Retina (tissue), 1 donor: Measurements from ENCODE around the gene CAPN10.

ENCODE experiments used
- DNase-seq: peaks from one replicate; pipeline ENCODE4 v3.0.0-alpha.2; 2016

Gene CAPN10

DNA sequence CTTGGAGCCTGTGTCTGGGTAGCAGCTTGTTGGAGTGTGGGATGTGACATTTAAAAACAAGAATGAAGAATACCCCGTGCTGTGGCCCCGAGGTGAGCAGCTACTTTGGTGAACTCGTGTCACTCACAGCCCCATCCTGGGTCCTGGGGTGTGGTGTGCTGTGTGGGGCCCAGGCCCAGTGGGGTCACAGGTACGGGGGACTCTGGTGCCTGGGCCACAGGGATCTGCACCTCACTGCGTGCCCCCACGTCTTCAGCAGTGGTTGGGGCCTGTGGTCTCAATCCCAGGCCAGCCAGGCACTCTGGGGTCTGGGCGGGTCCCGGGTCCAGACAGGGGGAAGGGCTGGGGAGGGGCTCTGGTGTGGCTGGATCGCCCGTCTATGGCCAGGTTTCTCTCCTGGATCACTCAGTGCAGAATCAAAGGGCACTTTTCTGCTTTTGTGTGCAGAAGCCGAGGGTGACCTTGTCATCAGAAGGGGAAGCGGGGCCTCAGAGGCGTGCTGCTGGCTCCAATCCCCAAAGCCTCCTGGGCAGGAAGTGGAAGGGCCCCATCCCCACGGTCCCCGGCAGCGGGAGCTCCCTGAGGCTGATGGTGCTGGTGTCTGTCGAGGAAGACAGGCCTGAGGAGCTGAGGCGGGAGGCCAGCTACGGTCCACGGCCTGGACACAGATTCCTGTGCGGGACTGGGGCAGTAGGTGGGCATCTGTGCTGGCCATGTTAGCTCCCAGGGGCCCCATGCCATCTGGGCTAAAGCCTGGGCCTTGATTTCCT is 40.2 kb downstream of the CAPN10 start:
- DNase-seq: no peak

DNA sequence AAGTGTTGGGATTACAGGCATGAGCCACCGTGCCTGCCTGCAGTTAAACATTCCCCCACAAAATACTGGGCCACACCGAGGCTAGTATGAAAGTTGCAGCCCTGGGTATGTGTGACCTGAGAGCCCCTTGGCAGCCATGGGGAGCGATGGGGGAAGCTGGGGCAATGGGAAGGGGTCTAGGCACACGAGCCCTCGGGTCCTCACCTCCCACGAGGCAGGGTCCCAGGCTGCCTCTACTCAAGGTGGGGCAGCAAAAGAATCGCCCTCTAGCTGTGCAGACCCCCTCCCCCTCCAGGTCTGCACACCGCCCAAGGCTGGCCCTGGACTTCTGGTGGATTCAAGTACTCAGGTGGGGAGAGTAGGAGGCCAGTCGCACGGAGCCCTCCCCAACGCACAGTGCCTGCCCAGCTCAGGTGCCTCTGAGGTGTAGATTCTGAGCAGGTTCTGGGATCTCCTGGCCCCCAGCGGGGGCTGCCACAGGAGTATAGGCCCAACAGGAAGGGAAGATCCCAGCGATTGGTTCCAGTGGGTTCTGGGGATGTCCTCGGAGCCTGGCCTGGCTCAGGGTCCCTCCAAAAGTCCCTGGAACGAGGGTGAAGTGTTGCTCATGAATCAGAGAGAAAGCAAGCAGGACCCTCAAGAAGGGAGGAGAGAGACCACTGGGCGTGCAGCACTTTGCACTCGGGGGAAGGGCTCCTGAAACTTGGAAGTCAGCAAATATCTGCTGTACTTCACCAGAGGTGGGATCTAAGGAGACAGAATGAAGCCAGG is 41.4 kb downstream of the CAPN10 start:
- DNase-seq: no peak

DNA sequence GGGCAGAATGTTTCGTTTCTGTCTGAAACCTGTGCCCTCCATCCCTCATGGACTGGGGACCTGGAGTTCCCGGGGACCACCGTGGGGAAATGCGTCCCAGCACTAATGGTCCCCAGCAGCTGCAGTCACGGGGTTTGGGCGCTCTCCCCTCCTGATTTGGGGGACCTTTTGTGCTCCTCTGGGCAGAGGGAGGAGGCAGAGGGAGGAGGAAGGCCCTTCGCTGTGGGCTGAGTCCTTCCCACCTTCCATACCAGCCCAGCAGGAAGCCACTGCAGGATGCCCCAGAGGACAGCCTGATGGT is 41.9 kb downstream of the CAPN10 start:
- no peak for DNase-seq

DNA sequence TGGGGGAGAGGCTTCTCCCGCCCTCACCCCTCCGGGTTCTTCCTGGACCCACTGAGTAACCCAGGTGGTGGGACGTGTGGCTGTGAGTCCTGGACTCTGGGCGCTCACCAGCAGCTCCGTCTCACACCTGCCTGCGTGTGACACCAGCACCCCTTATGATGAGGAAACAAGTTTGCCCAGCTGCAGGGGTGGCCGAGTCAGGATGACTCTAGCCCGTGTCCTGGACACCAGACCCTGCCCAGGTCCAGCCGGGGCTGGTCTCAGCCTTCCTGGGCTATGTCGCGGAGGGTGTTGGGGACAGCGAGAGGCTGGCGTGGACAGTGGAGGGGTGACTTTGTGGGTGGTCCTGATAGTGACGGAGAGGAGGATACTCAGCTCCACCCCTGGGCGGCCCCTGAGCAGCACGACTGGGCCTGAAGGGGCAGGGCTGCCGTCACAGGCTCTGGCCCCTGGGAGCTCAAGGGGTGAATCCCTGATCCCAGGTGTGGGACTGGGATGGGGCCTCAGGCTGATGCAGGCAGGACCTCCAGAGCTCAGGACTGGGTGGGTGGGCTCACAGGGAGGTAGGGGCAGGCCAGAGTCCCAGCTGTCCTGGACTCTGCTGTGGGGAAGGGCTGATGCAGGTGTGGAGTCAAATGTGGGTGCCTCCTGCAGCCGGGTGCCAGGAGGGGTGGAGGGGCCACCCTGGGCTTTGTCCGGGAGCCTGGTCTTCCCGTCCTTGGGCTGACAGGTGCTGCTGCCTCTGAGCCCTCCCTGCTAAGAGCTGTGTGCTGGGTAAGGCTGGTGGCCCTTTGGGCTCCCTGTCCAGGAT is 42.5 kb downstream of the CAPN10 start:
- DNase-seq: no peak

DNA sequence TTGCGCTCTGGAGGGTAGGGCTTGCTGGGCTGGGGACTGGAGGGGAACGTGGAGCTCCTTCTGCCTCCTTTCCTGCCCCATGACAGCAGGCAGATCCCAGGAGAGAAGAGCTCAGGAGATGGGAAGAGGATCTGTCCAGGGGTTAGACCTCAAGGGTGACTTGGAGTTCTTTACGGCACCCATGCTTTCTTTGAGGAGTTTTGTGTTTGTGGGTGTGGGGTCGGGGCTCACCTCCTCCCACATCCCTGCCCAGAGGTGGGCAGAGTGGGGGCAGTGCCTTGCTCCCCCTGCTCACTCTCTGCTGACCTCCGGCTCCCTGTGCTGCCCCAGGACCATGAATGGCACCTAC is 43.1 kb downstream of the CAPN10 start:
- no peak for DNase-seq

DNA sequence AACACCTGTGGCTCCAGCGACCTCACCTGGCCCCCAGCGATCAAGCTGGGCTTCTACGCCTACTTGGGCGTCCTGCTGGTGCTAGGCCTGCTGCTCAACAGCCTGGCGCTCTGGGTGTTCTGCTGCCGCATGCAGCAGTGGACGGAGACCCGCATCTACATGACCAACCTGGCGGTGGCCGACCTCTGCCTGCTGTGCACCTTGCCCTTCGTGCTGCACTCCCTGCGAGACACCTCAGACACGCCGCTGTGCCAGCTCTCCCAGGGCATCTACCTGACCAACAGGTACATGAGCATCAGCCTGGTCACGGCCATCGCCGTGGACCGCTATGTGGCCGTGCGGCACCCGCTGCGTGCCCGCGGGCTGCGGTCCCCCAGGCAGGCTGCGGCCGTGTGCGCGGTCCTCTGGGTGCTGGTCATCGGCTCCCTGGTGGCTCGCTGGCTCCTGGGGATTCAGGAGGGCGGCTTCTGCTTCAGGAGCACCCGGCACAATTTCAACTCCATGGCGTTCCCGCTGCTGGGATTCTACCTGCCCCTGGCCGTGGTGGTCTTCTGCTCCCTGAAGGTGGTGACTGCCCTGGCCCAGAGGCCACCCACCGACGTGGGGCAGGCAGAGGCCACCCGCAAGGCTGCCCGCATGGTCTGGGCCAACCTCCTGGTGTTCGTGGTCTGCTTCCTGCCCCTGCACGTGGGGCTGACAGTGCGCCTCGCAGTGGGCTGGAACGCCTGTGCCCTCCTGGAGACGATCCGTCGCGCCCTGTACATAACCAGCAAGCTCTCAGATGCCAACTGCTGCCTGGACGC is 43.6 kb downstream of the CAPN10 start:
- DNase-seq: no peak

DNA sequence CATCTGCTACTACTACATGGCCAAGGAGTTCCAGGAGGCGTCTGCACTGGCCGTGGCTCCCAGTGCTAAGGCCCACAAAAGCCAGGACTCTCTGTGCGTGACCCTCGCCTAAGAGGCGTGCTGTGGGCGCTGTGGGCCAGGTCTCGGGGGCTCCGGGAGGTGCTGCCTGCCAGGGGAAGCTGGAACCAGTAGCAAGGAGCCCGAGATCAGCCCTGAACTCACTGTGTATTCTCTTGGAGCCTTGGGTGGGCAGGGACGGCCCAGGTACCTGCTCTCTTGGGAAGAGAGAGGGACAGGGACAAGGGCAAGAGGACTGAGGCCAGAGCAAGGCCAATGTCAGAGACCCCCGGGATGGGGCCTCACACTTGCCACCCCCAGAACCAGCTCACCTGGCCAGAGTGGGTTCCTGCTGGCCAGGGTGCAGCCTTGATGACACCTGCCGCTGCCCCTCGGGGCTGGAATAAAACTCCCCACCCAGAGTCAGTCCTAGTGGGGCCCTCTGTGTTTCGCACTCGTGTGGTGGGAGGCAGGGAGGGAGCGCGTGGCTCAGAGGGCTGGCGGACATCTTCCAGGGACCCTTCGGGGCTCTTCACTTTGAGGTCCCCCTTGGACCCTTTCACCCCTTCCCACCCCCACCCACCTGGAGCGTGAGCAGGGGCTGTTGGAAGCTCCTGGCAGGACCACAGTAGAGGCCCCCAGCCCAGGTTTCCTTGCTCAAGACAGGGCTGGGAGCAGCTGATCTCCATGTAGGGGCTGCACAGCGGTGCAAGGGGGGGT is 44.4 kb downstream of the CAPN10 start:
- DNase-seq: no peak

DNA sequence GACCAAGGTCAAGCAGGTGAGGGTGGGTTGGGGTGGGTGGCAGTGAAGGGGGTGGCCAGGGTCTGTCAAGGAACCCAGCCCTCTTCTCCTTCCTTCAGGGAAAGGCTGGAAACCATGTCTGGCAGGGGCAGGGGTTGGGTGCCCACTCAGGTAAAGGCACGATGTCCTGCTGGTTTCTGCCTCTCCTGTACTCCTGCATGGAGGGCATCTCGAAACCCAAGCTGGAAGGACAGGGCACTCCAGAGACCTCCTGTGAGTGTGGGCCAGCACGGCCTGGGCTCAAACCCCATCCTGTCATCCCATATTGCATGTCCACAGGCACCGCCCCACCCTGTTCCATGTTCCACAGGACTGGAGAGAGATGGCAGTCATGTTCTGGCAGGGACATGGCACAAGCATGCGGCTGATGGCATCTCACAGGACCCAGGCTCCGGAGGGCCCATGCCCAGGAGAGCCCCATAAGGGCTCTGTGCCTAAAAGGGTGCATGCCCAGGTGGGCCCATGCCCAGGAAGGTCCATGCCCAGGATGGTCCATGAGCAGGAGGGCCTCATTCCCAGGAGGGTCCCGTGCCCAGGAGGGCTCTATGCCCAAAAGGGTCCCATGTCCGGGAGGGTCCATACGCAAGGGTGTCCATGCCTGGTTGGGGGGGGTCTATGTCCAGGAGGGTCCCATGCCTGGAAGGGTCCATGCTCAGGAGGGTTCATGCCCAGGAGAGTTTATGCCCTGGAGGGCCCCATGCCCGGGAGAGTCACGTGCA is 45.2 kb downstream of the CAPN10 start:
- no peak for DNase-seq

DNA sequence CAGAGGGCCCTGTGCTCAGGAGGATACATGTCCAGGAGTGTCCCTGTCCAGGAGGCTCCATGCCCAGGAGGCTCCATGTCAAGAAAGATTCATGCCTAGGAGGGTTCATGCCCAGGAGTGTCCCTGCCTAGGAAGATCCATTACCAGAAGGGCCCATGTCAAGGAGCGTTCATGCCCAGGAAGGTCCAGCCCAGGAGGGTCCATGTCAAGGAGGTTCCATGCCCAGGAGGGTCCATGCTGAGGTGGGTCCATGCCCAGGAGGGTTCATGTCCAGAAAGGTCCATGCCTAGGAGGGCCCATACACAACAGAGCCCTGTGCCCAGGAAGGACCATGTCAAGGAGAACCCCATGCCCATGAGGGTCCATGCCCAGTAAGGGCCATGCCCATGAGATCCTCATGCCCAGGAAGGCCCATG is 45.8 kb downstream of the CAPN10 start:
- DNase-seq: no peak

DNA sequence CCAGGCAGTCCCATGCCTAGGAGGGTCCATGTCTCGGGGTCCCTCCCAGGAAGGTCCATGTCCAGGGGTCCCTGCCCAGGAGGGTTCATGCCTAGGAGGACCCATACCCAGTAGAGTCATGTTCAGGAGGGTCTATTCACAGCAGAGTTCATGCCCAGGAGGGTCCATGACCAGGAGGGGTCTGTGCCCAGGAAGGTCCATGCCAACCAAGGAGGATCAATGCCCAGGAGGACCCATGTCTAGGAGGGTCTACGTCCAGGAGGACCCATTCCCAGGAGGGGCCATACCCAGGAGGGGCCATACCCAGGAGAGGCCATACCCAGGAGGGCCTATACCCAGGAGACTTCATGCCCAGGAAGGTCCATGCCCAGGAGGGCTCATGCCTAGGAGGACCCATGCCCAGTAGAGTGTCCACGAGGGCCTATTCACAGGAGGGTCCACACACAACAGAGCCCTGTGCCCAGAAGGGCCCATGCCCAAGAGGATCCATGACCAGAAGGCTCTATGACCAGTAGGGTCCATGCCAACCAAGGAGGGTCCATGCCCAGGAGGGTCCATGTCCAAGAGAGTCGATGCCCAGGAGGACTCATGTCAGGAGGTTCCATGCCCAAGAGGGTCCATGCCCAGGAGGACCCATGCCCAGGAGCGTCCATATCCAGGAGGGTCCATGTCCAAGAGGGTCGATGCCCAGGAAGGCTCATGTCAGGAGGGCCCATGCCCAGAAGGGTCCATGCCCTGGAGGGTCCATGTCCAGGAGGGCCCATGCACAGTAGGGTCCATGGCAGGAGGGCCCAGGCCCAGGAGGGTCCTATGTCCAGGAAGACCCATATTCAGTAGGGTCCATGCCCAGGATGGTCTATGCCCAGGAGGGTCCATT is 48.8 kb downstream of the CAPN10 start:
- DNase-seq: no peak

DNA sequence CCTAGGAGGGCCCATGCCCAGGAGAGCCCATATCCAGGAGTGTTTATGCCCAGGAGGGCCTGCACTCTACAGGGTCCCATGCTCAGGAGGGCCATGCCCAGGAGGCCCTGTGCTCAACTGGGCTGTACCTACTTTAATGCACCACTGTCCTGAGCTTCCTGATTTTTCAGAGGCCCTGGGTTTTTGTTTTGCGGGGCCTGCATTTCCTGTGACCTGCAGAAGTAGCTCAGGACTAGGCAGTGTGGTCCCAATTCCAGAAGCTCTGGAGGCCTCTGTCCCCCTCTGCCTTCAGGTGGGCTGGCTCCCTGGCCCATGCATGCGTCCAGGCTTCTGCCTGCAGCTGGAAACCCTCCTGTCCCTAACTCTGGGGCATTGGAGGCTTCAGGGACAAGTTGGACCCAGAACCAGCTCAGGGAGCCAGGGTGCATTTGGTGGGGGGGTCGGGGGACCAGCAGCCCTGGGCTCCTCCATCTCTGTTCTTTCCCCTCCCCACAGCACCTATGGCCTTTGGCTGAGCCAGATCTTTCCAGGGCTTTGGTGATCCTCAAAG is 49.5 kb downstream of the CAPN10 start:
- DNase-seq: no peak

DNA sequence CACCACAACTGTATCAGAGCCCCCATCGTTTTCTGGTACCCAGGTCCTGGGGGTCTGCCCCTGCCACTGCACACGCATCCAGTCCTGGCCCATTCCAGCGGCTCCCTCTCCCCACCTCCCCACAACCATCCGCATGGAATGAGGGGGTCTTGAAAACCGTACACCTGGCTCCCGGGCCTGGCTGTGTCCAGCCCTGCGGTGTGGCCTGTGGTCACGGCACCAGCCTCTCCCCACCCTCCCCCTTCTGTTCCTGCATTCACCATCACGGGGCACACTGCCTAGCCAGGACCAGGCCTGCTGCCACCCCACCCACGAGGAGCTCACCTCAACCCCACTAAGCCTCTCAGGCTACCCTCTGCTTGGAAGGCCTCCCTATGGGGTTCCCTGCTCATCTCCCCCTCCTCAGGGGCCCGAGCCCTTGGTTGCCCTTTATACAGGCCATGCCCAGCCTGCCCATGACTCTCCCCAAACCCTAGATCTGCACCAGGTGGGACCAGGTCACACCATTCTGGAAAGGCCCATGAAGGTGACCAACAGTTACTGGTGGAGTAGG is 50.1 kb downstream of the CAPN10 start:
- DNase-seq: no peak

DNA sequence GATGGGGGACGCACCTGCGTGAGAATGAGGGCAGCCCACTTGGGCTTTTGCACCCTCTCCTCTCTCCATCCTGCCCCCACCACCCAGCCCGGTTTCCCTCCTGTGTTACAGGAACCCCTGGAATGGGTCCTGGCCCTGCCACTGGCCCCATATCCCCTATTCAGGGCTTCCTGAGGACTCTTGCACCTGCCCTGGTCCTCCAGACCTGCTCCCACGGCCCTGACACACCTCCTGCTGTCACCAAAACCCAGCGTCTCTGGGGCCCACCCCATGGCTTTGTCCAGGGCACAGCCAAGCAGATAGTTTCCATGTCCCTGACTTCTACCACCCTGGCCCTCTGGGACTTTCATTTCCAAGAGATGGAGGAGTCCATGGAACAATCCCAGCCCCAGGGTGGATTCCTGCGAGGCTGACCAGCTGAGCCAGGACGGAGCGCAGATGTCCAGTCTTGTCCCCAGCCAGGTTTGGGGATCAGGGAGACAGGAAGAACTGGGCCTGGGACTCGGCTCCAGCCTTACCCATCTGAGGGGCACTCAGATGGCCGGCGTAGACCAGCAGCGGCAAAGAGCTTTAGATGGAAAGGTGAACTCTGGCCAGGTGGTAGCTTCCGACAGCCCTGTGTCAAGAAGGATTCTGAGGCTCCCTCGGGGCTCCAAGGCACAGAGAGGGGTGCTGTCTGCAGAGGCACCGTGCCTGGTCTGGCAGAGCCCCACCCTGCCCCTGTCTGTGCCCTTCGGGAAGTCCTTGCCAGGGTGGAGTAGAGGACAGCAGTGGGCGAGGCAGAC is 50.8 kb downstream of the CAPN10 start:
- no peak for DNase-seq

DNA sequence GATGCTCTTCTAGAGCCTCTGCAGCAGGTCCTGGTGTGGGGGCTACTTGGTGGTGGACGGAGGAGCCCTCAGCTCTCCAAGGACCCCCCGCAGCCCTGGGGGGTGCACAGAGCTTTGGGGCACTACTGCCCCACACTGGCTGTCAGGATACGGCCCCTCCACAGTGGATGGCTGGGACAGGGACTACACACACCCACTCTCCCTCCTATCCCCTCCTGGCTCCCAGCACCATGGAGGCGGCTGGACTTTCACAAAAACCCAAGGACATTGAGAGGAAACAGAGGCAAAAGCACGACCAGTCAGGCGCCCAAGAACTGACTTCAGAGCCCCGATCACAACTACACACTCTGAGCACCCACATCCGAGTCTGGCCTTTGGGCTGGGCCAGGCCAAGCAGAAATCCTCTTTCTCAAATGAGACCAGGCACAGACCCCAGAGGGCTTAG is 51.4 kb downstream of the CAPN10 start:
- no peak for DNase-seq

DNA sequence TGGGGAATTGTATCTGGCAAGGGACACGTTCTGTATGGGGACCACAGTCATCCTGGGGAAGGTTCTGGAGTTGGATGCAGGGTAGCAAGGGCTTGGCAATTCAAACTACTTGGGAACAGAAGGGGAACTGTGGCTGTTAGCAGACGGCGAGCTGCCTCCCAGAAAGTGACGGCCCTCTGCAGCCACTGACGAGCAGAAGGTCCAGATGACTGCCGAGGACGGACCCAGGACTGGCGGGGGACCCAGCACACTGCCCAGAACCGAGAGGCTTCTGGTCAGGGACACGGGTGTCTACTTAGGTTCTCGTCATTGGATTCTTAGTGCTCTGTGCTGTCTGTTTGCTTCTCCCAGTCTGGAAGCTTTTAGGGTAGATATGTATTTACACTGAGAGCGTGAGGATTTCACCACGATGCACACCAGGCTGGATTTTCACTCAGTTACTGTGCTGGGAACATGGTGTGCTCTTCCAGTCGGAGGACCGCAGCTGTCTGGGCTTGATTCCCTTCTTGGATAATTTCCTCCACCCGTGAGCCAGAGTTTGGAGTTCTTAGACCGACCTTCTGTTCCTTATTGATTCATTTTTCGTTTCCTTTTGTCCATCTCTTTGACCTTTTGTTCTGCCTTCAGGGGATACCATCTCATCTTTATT is 52.1 kb downstream of the CAPN10 start:
- DNase-seq: no peak

DNA sequence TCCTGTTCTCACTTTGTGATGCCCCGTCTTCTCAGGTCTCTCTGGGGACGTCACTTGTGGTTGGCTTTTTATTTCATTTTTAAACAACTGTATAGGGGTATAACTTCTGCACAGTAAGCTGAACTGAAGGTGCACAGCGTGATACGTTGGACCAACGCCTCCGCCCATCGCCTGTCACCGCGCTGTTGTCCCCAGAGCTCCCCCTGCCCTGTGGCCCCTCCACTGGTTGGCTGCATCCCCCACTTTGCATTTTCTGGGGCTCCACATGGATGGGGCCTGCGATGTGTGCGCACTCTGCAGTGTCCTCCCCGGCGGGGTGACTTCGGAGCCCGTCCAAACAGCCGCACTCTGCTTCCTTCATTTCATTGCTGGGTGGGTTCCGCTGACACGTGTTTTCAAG is 53.0 kb downstream of the CAPN10 start:
- DNase-seq: no peak

DNA sequence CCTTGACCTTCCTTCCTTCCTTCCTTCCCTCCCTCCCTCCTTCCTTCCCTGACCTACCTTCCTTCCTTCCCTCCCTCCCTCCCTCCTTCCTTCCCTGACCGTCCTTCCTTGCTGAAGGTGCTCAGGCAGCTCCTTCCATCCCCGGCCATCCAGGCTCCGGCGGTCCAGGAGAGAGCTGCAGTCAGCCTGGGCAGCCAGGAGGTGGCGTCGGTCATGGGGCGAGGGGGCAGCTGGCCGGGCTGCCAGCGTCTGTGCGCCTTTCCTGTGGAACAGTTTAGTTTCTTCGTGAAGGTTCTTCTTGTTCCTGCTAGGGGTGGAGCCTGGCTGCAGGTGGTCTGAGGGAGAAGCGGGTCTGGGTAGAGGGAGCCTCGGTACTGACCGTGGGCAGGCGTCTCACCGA is 54.4 kb downstream of the CAPN10 start:
- no peak for DNase-seq

DNA sequence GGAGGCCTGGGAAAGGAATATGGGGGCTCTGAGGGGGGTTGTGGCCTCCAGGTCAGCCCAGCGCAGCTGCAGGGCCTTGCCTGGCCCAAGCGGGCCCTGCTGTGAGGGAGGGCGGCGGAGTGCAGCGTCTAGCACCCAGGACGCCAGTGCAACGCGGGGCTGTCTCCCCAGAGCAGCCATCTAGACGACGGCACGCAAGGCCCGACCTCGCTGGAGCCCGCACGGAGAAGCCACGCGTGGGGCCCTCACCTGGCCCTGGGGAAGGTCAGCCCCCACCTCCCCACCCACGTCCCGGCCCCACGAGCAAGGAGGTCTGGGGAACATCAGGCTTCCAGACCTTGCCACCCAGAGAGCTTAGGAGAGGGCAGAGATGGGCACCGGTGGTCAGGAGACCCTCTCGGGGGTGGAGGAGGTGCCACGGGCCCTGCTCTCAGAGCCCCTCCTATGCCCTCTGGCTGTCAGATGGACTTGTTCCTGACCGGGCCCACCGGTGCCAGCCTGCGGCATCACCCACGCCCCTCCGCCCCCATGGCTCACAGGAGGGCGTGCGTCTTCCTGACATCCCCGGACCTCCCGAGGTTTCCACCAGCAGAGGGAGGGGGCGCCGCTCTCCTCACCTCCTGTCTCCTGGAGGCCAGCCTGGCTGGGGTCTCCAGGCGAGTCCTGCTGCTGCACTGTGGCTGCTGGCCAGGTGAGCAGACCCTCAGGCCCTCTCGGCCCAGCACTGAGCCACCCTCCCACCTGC is 55.7 kb downstream of the CAPN10 start:
- DNase-seq: no peak
